ENCODE data around the gene CTPS1. TPM values are rescaled to one million over a fixed set of nuclear protein-coding genes. Genes with fewer than 3 reads are reported as not detected.

Gene CTPS1
- polyA plus RNA-seq, 1 donor from 2014 or later = 76.1 TPM

DNA sequence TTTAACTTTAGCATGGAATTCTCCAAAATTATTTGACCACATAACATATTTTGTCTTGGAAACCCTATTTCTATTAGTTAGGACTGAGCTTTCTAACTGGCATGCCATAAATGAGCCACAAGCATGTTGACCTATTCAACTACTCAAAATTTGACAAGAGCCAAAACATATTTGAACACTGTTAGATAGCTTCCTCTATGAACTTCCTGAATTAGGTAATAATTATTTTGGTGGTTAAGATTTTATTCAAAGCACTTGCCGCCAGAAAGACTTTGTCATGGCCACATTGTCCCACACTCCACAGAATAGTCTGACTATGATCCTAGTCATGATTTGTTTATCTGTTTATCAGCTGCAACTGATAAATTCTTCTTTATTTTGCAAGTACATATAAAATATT is 23.1 kb upstream of the CTPS1 start:
- H3K27ac ChIP-seq (ENCODE audit: low read length) = no peak overlapping the region
- H3K9ac ChIP-seq (ENCODE audit: low read length) = no peak overlapping the region
- no peaks in the 10 kb centered on the region for H4K20me1 ChIP-seq (ENCODE audit: insufficient read depth)
- TF ChIP-seq EZH2 (IDR thresholded peaks at IDR 0.05; ENCODE audit: borderline replicate concordance, insufficient read depth, low read length, poor library complexity, severe bottlenecking) (no peak), SMC3 (conservative IDR thresholded peaks at IDR 0.05; ENCODE audit: poor library complexity) (no peak), RAD21 (conservative IDR thresholded peaks at IDR 0.05) (no peak), EP300 (conservative IDR thresholded peaks at IDR 0.05; ENCODE audit: poor library complexity, severe bottlenecking) (no peak), MXI1 (conservative IDR thresholded peaks at IDR 0.05; ENCODE audit: poor library complexity, severe bottlenecking) (no peak)
- TF ChIP-seq, protein P1, sequence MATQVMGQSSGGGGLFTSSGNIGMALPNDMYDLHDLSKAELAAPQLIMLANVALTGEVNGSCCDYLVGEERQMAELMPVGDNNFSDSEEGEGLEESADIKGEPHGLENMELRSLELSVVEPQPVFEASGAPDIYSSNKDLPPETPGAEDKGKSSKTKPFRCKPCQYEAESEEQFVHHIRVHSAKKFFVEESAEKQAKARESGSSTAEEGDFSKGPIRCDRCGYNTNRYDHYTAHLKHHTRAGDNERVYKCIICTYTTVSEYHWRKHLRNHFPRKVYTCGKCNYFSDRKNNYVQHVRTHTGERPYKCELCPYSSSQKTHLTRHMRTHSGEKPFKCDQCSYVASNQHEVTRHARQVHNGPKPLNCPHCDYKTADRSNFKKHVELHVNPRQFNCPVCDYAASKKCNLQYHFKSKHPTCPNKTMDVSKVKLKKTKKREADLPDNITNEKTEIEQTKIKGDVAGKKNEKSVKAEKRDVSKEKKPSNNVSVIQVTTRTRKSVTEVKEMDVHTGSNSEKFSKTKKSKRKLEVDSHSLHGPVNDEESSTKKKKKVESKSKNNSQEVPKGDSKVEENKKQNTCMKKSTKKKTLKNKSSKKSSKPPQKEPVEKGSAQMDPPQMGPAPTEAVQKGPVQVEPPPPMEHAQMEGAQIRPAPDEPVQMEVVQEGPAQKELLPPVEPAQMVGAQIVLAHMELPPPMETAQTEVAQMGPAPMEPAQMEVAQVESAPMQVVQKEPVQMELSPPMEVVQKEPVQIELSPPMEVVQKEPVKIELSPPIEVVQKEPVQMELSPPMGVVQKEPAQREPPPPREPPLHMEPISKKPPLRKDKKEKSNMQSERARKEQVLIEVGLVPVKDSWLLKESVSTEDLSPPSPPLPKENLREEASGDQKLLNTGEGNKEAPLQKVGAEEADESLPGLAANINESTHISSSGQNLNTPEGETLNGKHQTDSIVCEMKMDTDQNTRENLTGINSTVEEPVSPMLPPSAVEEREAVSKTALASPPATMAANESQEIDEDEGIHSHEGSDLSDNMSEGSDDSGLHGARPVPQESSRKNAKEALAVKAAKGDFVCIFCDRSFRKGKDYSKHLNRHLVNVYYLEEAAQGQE (IDR thresholded peaks at IDR 0.05; ENCODE audit: borderline replicate concordance) = no peak
- TF ChIP-seq, protein P2, sequence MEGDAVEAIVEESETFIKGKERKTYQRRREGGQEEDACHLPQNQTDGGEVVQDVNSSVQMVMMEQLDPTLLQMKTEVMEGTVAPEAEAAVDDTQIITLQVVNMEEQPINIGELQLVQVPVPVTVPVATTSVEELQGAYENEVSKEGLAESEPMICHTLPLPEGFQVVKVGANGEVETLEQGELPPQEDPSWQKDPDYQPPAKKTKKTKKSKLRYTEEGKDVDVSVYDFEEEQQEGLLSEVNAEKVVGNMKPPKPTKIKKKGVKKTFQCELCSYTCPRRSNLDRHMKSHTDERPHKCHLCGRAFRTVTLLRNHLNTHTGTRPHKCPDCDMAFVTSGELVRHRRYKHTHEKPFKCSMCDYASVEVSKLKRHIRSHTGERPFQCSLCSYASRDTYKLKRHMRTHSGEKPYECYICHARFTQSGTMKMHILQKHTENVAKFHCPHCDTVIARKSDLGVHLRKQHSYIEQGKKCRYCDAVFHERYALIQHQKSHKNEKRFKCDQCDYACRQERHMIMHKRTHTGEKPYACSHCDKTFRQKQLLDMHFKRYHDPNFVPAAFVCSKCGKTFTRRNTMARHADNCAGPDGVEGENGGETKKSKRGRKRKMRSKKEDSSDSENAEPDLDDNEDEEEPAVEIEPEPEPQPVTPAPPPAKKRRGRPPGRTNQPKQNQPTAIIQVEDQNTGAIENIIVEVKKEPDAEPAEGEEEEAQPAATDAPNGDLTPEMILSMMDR (IDR thresholded peaks at IDR 0.05; ENCODE audit: poor library complexity, severe bottlenecking) = no peak
- H2AFZ ChIP-seq (ENCODE audit: low read depth, low read length) = no peak overlapping the region
- H3K36me3 ChIP-seq (ENCODE audit: insufficient read depth, low read length) = no peaks in the 10 kb centered on the region
- no peaks in the 10 kb centered on the region for H3K9me2 ChIP-seq (ENCODE audit: insufficient read depth, low read length)
- H3K27me3 ChIP-seq (ENCODE audit: insufficient read depth, low read depth, low read length) = no peaks in the 10 kb centered on the region
- no peak overlapping the region for H3K4me2 ChIP-seq (ENCODE audit: low read length)
- H3K9me3 ChIP-seq (ENCODE audit: low read length) = no peaks in the 10 kb centered on the region
- no peaks in the 10 kb centered on the region for H3K79me2 ChIP-seq (replicated peaks; ENCODE audit: insufficient read depth, low read length)
- H3F3A ChIP-seq (ENCODE audit: insufficient read depth, low read length, poor library complexity, severe bottlenecking) = no peaks in the 10 kb centered on the region
- no peak overlapping the region for H3K4me3 ChIP-seq (ENCODE audit: low read length)

DNA sequence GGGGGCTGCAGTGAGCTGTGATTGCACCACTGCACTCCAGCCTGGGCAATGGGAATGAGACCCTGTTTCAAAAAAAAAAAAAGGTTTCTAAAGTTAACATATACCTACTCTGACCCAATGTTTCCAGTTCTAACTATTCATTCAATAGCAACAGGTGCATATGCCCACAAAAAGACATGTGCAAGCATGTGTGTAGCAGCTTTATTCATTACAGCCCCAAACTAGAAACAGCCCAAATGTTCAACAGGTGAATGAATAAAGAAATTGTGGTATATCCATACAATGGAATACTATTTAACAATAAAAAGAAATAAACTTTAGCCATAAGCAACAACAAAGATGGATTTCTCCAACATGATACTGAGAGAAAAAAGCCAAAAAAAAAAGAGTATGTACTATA is 21.3 kb upstream of the CTPS1 start:
- H3K79me2 ChIP-seq (replicated peaks; ENCODE audit: insufficient read depth, low read length) = no peaks in the 10 kb centered on the region
- no peaks in the 10 kb centered on the region for H3K27me3 ChIP-seq (ENCODE audit: insufficient read depth, low read depth, low read length)
- H3K9ac ChIP-seq (ENCODE audit: low read length) = no peak overlapping the region
- H3K27ac ChIP-seq (ENCODE audit: low read length) = no peak overlapping the region
- no peaks in the 10 kb centered on the region for H3F3A ChIP-seq (ENCODE audit: insufficient read depth, low read length, poor library complexity, severe bottlenecking)
- H3K4me2 ChIP-seq (ENCODE audit: low read length) = no peak overlapping the region
- H3K9me2 ChIP-seq (ENCODE audit: insufficient read depth, low read length) = no peaks in the 10 kb centered on the region
- H3K9me3 ChIP-seq (ENCODE audit: low read length) = no peaks in the 10 kb centered on the region
- TF ChIP-seq RAD21 (conservative IDR thresholded peaks at IDR 0.05) (no peak), TAF1 (IDR thresholded peaks at IDR 0.05; ENCODE audit: low read depth) (no peak)
- H4K20me1 ChIP-seq (ENCODE audit: insufficient read depth) = no peaks in the 10 kb centered on the region
- H3K36me3 ChIP-seq (ENCODE audit: insufficient read depth, low read length) = no peaks in the 10 kb centered on the region
- H3K4me3 ChIP-seq (ENCODE audit: low read length) = no peak overlapping the region
- no peak overlapping the region for H2AFZ ChIP-seq (ENCODE audit: low read depth, low read length)

DNA sequence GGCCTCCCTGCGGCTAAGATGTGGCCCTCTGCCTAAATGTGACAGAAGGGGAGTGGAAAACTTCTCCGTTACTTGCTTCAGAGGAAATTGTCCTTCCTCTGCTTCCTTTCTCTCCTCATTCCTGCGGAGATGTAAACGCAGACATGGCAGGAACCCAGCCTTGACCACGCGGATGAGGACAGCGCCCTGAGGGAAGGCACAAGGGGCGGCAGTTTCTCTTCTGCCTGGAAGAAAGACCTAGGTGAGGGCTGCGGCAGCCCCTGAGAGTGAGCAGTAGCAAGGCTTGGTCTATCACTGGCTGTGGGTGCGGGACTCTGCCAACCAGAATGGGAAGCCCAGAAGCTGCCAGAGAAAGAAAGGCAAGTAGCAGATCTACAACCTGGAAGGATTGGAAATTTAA is 14.0 kb upstream of the CTPS1 start:
- H3K4me3 ChIP-seq (ENCODE audit: low read length) = no peak overlapping the region
- no peaks in the 10 kb centered on the region for H4K20me1 ChIP-seq (ENCODE audit: insufficient read depth)
- H3K4me2 ChIP-seq (ENCODE audit: low read length) = no peak overlapping the region
- no peaks in the 10 kb centered on the region for H3K79me2 ChIP-seq (replicated peaks; ENCODE audit: insufficient read depth, low read length)
- H3K9ac ChIP-seq (ENCODE audit: low read length) = no peak overlapping the region
- H3K36me3 ChIP-seq (ENCODE audit: insufficient read depth, low read length) = no peaks in the 10 kb centered on the region
- H3K27me3 ChIP-seq (ENCODE audit: insufficient read depth, low read depth, low read length) = no peaks in the 10 kb centered on the region
- no peaks in the 10 kb centered on the region for H3K9me2 ChIP-seq (ENCODE audit: insufficient read depth, low read length)
- no peaks in the 10 kb centered on the region for H3K9me3 ChIP-seq (ENCODE audit: low read length)
- H2AFZ ChIP-seq (ENCODE audit: low read depth, low read length) = no peak overlapping the region
- no peak overlapping the region for H3K27ac ChIP-seq (ENCODE audit: low read length)
- no peaks in the 10 kb centered on the region for H3F3A ChIP-seq (ENCODE audit: insufficient read depth, low read length, poor library complexity, severe bottlenecking)
- TF ChIP-seq EP300 (conservative IDR thresholded peaks at IDR 0.05; ENCODE audit: poor library complexity, severe bottlenecking) (no peak), RAD21 (conservative IDR thresholded peaks at IDR 0.05) (no peak), POLR2AphosphoS5 (IDR thresholded peaks at IDR 0.05) (no peak), MXI1 (conservative IDR thresholded peaks at IDR 0.05; ENCODE audit: poor library complexity, severe bottlenecking) (no peak), SMC3 (conservative IDR thresholded peaks at IDR 0.05; ENCODE audit: poor library complexity) (no peak), EZH2 (IDR thresholded peaks at IDR 0.05; ENCODE audit: borderline replicate concordance, insufficient read depth, low read length, poor library complexity, severe bottlenecking) (no peak), TAF1 (IDR thresholded peaks at IDR 0.05; ENCODE audit: low read depth) (no peak)
- TF ChIP-seq, protein P1 (IDR thresholded peaks at IDR 0.05; ENCODE audit: borderline replicate concordance) = no peak
- TF ChIP-seq, protein P2 (IDR thresholded peaks at IDR 0.05; ENCODE audit: poor library complexity, severe bottlenecking) = no peak
